NCI-H2107 treated with DMSO at 0.1 percent for 48 hours (cell line): ENCODE measurements around the gene MACF1.

Experiments used
- DNase-seq: peaks from one replicate; lab custom pipeline; 2025; ENCODE audit not compliant: unreplicated experiment; lab: John Stamatoyannopoulos, UW

MACF1 gene

GRCh38 chr1:39387452-39387851 lies 183.0 kb downstream of the MACF1 start:
- no peak for DNase-seq

- DNase-seq, result no peak
These were observed 187.5 kb downstream of the MACF1 start for GRCh38 chr1:39391691-39392679.

- DNase-seq, result no peak
These were observed 188.5 kb downstream of the MACF1 start for GRCh38 chr1:39392851-39393573.

GRCh38 chr1:39393645-39394044 lies 189.2 kb downstream of the MACF1 start:
- DNase-seq, result no peak

- DNase-seq, result no peak
These were observed 189.6 kb downstream of the MACF1 start for GRCh38 chr1:39394059-39394458.

- DNase-seq, result peak; percentile 100
These were observed 190.1 kb downstream of the MACF1 start for GRCh38 chr1:39394598-39394997.

- DNase-seq, result no peak
These were observed 190.9 kb downstream of the MACF1 start for GRCh38 chr1:39395357-39395831.

GRCh38 chr1:39396671-39397070 lies 192.2 kb downstream of the MACF1 start:
- DNase-seq, result no peak

- no peak for DNase-seq
These were observed 193.0 kb downstream of the MACF1 start for GRCh38 chr1:39397487-39397886.

GRCh38 chr1:39398278-39399021 lies 194.0 kb downstream of the MACF1 start:
- peak; percentile 92 for DNase-seq

GRCh38 chr1:39401106-39401505 lies 196.6 kb downstream of the MACF1 start:
- DNase-seq, result no peak

- DNase-seq, result no peak
These were observed 200.4 kb downstream of the MACF1 start for GRCh38 chr1:39404876-39405275.

GRCh38 chr1:39405358-39405757 lies 200.9 kb downstream of the MACF1 start:
- no peak for DNase-seq

GRCh38 chr1:39406533-39407450 lies 202.3 kb downstream of the MACF1 start:
- no peak for DNase-seq

- DNase-seq, result peak; percentile 99
These were observed 203.0 kb downstream of the MACF1 start for GRCh38 chr1:39407510-39407895.

- DNase-seq, result peak; percentile 100
These were observed 203.6 kb downstream of the MACF1 start for GRCh38 chr1:39407896-39408640.

- DNase-seq, result peak; percentile 100
These were observed 204.2 kb downstream of the MACF1 start for GRCh38 chr1:39408641-39409054.

- peak; percentile 96 for DNase-seq
These were observed 204.7 kb downstream of the MACF1 start for GRCh38 chr1:39409055-39409816.
